HG03175 (cell line): ENCODE results near the gene MX1.
"Not testable (repeated sequence)": the region's sequence is repeated elsewhere in the genome, so short reads cannot be mapped to it uniquely, and the experiment has no call there.

Experiments
- ATAC-seq: cut with Tn5 transposase; IDR thresholded peaks from one replicate; pipeline ENCODE4 v1.9.1; 2021; ENCODE audit warnings: mild to moderate bottlenecking, moderate library complexity; ENCODE audit not compliant: unreplicated experiment

MX1 gene

DNA sequence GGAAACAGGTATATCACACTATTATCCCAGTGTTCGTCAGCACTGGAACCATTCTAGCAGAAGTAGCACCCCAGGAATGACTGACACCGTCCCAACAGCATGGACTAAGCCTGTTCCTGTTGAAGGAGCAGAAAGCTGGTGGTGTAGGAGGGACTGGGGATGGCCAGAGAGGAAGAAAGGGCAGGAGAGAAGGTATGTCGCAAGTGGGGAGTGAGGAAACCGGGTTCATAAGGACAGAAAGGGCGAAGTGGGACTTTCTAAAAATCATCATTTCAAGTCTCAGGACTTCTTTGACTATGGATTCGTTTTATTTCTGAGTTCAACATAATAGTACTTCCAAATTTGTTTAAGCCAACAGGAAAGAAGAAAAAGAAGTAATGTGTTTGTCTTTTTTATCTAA is 19.7 kb upstream of the MX1 start:
- ATAC-seq, result no peak

GRCh38 chr21:41407541-41408460 is 18.2 kb upstream of the MX1 start:
- ATAC-seq, result no peak

- no peak for ATAC-seq
Measured at GRCh38 chr21:41410361-41410760, 15.7 kb upstream of the MX1 start.

GRCh38 chr21:41410767-41411448 is 15.1 kb upstream of the MX1 start:
- ATAC-seq, result no peak

GRCh38 chr21:41411449-41412089 is 14.5 kb upstream of the MX1 start:
- peak; percentile 69 for ATAC-seq

GRCh38 chr21:41417505-41417904 is 8.5 kb upstream of the MX1 start:
- ATAC-seq, result not testable (repeated sequence)

DNA sequence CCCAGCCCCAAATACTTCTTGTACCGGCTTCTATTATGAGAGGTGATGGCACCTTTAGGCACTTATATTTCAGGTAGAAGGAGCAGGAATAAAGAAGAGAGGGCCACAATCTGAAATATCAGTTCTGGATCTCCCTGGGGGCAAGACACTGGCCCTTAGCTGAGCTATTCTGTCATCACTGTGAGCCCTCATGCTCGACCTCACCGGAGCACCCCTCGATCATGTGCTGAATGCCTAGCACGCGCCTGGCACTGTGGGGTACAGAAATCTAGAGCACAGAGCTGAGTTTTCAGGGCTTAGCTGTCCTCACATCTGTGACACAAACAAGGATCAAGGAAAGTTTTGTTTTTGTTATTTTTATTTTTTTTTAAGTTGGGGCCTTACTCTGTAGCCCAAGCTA is 7.6 kb upstream of the MX1 start:
- no peak for ATAC-seq

- no peak for ATAC-seq
Measured at GRCh38 chr21:41418956-41419680, 6.9 kb upstream of the MX1 start.

- ATAC-seq, result peak; percentile 80
Measured at GRCh38 chr21:41419921-41420862, 5.8 kb upstream of the MX1 start.

- ATAC-seq, result not testable (repeated sequence)
Measured at GRCh38 chr21:41420998-41421397, 5.0 kb upstream of the MX1 start.

DNA sequence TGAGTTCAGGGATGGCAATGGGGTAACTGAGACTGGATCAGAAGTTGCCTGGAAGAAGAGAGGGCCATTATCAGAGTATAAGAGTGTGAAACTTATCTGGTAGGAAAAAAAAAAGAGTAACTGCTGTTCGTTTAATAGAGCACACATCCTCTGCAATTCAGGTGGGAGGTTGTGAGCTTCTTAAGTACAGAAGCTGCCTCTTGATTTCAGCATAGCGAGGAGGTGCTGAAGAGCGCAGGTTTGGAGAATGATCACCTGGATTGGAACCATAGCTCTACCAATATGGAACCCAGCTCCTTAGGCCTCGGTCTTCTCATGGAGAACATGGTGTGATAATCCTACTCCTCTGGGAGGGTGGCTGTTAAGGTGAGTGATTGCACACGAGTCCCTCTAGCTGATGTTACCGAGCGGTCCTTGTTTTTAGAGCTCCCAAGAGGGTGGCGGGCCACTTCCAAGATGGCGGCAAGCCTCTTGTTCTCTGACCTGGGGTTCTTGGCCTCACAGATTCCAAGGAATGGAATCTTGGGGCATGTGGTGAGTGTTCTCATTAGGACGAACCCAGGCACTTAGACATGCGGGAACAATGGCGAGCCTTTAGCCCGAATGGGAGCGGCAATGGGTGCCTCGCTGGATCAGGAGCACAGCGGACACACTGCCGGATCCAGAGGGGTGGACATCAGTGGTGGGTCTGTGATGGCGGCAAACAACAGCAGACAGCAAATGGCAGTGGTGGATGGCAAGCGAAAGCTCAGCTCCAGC is 3.3 kb upstream of the MX1 start:
- no peak for ATAC-seq

DNA sequence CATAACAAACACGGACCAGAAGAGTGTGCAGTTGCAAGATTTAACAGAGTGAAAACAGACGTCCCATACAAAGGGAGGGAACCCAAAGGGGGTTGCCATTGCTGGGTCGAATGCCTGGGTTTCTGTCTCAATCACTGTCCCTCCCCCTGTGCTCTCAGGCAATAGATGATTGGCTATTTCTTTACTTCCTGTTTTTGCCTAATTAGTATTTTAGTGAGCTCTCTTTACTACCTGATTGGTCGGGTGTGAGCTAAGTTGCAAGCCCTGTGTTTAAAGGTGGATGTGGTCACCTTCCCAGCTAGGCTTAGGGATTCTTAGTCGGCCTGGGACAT is 2.8 kb upstream of the MX1 start:
- ATAC-seq, result not testable (repeated sequence)

GRCh38 chr21:41425588-41425953 is 468 bp upstream of the MX1 start:
- peak; percentile 7 for ATAC-seq

DNA sequence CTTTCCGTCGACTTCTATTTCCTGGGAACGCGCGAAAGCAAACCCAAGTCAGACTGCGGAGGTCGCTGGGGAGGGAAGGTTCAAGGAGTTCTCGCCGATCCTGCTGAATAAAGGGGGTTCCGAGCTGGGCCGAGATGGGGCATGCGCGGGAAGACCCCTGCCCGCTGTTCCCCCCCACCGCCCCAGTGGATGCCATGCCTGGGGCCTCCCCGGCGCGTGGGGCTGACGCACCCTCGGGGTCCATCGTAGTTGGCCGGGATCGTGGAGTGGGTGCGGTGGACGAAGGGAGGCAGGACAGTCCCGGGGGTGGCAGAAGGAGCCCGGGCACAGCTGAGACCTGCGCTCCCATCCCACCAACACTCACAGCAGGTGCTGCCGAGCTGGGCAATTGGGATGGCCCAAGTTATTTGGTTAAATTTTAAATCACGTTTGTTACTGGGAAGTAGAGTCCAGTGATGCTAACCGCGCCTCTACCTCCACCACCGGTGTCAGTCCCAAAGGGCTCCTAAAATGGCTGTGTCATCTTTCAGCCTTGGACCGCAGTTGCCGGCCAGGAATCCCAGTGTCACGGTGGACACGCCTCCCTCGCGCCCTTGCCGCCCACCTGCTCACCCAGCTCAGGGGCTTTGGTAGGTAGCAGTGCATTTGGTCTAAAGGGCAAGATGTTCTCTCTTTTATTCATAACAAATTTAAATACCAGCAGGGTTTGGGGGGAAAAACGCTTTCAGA is 801 bp downstream of the MX1 start:
- ATAC-seq, result no peak

DNA sequence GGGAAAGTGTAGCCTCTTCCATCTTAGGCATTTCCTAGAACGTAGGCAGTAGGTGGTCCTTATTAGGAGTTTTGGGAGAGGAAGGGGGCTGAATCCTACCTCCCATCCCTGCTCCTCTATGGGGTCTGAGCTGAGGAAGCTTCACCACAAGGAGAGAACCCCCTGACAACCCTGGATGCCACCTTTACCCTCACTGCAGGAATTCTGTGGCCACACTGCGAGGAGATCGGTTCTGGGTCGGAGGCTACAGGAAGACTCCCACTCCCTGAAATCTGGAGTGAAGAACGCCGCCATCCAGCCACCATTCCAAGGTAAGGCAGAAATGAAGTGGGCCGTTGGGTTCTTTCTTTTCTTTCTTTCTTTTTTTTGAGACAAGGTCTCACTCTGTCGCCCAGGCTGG is 1.5 kb downstream of the MX1 start:
- ATAC-seq, result no peak

- no peak for ATAC-seq
Measured at GRCh38 chr21:41428311-41428710, 2.3 kb downstream of the MX1 start.

DNA sequence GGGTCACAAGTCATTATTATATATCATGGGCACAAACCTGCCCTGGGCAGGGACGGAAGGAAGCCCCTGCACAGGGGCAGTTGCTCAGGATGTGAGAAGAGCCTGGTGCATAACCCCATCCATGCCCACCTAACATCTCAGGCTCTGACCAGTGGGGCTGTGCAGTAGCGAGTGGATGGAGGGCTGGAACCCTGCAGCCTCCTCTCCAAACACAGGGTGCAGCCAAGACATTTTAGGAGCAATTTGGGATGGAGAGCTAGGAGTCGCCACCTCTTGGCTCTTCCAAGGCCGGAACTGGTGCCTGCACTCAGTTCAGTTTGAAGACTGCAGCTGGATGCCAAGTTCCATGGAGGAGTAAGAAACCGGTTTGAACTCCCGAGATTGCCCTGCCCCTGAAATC is 2.8 kb downstream of the MX1 start:
- ATAC-seq, result no peak

GRCh38 chr21:41429305-41429704 is 3.3 kb downstream of the MX1 start:
- ATAC-seq, result no peak
